Activated T-helper 2 cell treated with anti-CD3 and anti-CD28 coated beads, Interferon-gamma antibody, Interleukin-2, Interleukin-4, amounts not matched to agents 10 μg/mL and 5 μg/mL and 100 μg/mL, durations not matched to agents 14 hours and 24 hours and 36 hours (primary cell): ENCODE measurements around the gene MED12L. TPM values are rescaled to one million over a fixed set of nuclear protein-coding genes. Genes with fewer than 3 reads are reported as not detected.

Source experiments
- DNase-seq: peaks from one replicate; pipeline ENCODE4 v3.0.0; 2021; ENCODE audit warnings: low spot score
- H3K27ac Mint-ChIP-seq: one replicate; pipeline ENCODE4 v1.8.0; 2021; ENCODE audit warnings: mixed read lengths
- H3K27me3 Mint-ChIP-seq: one replicate; pipeline ENCODE4 v1.8.0; 2021; ENCODE audit warnings: low read depth, mixed read lengths
- H3K36me3 Mint-ChIP-seq: one replicate; pipeline ENCODE4 v1.8.0; 2021; ENCODE audit warnings: low read depth, mixed read lengths
- H3K4me1 Mint-ChIP-seq: one replicate; pipeline ENCODE4 v1.8.0; 2021; ENCODE audit warnings: low read depth, mixed read lengths
- H3K4me3 Mint-ChIP-seq: one replicate; pipeline ENCODE4 v1.8.0; 2021; ENCODE audit warnings: low read depth, mild to moderate bottlenecking, moderate library complexity, mixed read lengths
- H3K9me3 Mint-ChIP-seq: one replicate; pipeline ENCODE4 v1.8.0; 2021; ENCODE audit warnings: mixed read lengths
- intact Hi-C: fragments of 100-400 bp; cut with micrococcal nuclease; formaldehyde crosslinking; loops from one replicate; pipeline ENCODE4 v1.15.1; 2023
- total RNA-seq: library from RNA; stranded (reverse); gene quantifications from 2 replicates; pipeline ENCODE4 v1.2.3, GENCODE V29; 2022

The MED12L gene
- total RNA-seq, 1 donor from 2014 or later = 8.7 TPM

DNA sequence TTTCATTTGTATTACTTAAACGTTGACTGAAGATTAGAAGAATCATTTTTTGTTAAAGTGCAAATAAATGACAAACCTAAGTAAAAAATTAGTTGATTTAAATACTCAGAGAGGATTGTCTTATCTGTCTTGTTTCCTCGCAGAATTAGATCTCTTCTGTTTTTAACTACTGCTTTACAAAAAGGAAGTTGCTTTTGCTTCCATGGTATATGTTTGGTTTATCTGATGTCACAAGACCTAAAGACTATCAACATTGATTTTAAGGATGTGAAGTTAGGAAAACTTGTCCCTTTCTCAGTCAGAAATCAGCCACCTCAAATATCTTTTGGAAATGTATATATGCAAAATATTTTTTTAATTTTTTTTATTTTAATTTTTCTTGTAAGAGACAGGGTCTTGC, 88.9 kb downstream of the MED12L start:
- Mint-ChIP-seq H3K4me1 (peaks cover 41% of the 10 kb centered on the region), H3K36me3 (no peaks in the 10 kb centered on the region), H3K4me3 (no peak overlapping the region), H3K27me3 (no peaks in the 10 kb centered on the region), H3K27ac (no peak overlapping the region), H3K9me3 (no peaks in the 10 kb centered on the region)
- intact Hi-C loops = no loop called here
- no peak for DNase-seq

DNA sequence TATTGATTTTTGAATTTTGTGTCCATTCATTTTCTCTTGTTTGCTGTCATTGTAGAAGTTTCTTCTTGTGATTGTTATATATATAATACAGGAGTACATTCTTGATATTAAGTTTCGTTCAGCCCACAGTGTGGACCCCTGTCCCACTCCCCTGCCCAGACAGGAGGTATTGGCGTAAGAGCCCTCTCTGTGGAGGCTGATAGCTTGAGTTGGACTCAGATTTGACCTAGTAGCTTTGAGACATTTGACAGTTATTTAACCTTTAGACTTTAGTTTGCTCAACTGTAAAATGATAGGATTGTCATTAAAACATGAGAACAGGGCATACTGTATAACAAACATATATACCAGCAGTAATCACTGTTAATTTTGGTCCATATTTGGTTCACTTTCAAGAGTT, 90.5 kb downstream of the MED12L start:
- Mint-ChIP-seq H3K4me1 (peaks cover 30% of the 10 kb centered on the region), H3K27ac (no peak overlapping the region), H3K9me3 (no peaks in the 10 kb centered on the region), H3K4me3 (no peak overlapping the region), H3K36me3 (no peaks in the 10 kb centered on the region), H3K27me3 (no peaks in the 10 kb centered on the region)
- intact Hi-C loops = no loop called here
- no peak for DNase-seq

DNA sequence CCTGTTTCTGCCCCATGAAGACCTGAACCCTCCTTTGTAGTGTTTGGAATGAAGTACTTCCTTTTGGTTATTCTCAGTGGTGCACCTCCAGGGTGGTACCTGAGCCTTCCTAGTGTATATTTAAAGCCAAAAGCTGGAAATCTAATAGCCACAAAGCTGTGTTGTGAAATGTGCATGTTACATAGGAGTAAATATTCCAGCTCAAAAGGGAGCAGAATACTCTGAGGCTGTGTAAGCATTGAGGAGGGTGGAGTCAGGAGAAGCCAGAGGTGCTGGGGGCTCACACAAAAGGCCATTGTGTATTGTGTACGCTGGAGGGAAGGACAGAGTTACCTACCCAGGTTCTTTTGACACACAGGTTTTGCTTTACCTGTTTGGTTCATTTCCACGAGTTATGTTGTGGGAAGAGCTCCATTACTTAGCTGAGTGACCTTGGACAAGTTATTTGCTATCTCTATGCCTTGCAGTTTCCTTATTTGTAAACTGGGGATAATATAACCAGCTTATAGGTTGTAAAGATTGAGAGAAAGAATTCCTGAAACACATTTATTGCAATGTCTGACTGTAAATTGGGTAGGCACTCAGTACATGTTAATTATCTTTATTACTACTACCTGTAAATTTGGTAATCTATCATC, 92.9 kb downstream of the MED12L start:
- Mint-ChIP-seq H3K4me3 (no peak overlapping the region), H3K4me1 (peaks cover 23% of the 10 kb centered on the region), H3K27ac (no peak overlapping the region)

DNA sequence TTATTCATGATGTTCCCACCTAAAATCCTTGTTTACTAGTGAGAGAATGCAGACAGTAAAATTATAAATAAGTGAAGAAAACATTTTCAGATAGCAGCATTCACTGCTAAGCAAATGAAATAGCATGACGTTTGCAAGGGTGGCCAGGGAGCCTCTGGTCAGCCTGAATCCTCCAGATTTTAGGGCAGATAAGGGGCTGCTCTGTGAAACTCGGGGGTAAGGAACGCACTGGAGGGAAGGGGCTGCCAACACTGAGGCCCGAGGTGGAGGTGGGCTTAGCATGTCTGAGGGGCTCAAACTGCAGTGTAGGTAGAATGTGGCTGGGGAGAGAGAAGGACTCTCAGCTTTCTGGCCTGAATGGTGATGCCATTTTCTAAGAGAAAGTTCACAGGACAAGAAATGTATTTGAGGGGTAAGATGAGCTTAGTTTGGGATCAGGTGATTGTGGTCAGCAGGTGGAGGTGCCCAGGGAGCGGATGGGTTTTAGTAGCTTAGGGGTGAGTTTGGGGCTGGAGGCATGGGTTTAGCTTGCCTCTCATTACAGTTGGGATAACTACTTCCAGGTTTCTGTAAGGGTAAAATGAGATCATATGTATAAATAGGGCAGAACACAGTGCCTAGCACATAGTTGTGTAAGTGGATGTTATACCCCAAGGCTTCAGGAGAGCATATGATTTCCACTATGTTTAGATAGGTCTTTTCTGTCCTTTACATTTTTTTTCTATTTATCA, 97.0 kb downstream of the MED12L start:
- no peaks in the 10 kb centered on the region for H3K27me3 Mint-ChIP-seq
- H3K9me3 Mint-ChIP-seq = no peaks in the 10 kb centered on the region
- H3K27ac Mint-ChIP-seq = peak overlapping the region; percentile 4
- H3K36me3 Mint-ChIP-seq = peaks cover 3% of the 10 kb centered on the region
- intact Hi-C loops = loop anchor here (1.0 kb wide), 1 partner anchor 11 kb away; no protein-coding TSS in a partner anchor
- no peak for DNase-seq
- no peak overlapping the region for H3K4me3 Mint-ChIP-seq
- H3K4me1 Mint-ChIP-seq = peaks cover 41% of the 10 kb centered on the region

More for the DNA sequence above, 92.9 kb downstream of the MED12L start:
- DNase-seq = no peak
- Mint-ChIP-seq H3K36me3 (no peaks in the 10 kb centered on the region), H3K27me3 (no peaks in the 10 kb centered on the region), H3K9me3 (no peaks in the 10 kb centered on the region)
- intact Hi-C loops = no loop called here

DNA sequence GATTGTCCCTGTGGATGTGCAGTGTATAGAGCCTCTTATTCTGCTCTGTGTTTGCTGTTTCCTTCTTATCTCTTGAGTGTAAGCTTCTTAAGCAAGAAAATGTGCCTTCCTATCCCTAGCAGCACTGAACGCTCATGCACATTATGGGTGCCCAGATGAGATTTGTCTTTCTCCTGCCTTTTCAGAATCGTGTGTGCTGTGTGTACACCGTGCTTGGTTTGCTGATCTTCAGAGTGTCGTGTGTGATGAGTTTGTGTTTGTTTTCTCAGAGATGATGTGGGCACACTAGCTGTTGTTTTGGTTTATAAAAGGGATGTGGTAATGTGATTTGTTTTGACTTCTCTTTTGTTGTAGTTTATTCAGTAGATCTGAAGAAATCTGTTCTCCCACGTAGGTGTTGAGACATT, 97.8 kb downstream of the MED12L start:
- H3K4me1 Mint-ChIP-seq = peaks cover 41% of the 10 kb centered on the region
- DNase-seq = no peak

DNA sequence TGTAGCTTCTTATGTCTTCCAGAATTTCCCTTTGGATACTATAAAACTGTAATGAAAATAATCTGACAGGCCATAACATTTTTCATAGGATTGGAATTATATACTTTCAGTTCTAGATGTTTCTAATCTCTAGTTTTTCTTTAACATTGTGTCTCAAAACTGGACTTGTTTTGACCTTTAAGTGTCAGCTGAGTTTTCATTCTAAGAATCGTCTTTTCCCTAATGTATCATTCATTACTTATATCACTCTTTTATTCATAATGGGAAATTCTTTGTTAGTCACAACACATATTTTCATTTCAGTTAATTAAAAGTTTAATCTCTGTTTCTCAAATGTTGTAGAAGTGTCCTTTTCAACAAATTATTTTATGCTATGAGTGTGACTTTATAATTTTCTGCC, 105.6 kb downstream of the MED12L start:
- Mint-ChIP-seq H3K27me3 (no peaks in the 10 kb centered on the region), H3K4me3 (peak overlapping the region; percentile 65), H3K9me3 (peaks cover 22% of the 10 kb centered on the region), H3K36me3 (peaks cover 54% of the 10 kb centered on the region), H3K4me1 (peaks cover 48% of the 10 kb centered on the region), H3K27ac (peak overlapping the region; percentile 97)
- intact Hi-C loops = loop anchor here (1.0 to 5.0 kb wide), 3 partner anchors 8 to 36 kb away; partner anchors contain the start of gene GPR171
- DNase-seq = no peak

More for the DNA sequence above, 97.8 kb downstream of the MED12L start:
- Mint-ChIP-seq H3K9me3 (no peaks in the 10 kb centered on the region), H3K36me3 (peaks cover 3% of the 10 kb centered on the region), H3K27ac (peak overlapping the region; percentile 73), H3K4me3 (peak overlapping the region; percentile 57), H3K27me3 (no peaks in the 10 kb centered on the region)
- intact Hi-C loops = loop anchor here (1.0 kb wide), 1 partner anchor 12 kb away; no protein-coding TSS in a partner anchor

DNA sequence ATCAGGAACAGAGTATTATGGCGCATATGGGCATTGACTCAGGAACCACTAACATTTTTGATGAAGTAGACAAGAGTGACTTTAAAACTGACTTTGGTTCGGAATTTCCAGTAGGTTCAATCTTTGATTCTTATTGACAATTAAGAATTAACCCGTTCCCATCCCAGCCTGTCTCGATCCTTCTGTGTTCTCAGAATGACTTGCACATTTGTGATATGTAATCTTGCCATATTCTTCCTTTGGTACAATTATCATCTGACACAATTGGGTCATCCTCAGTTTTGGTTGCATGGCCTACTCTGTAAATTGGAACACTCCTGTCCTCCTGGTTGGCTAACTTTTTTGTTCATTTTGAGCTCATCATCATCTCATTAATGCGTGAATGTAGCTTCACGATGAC, 107.1 kb downstream of the MED12L start:
- Mint-ChIP-seq H3K4me3 (no peak overlapping the region), H3K4me1 (peaks cover 43% of the 10 kb centered on the region)

DNA sequence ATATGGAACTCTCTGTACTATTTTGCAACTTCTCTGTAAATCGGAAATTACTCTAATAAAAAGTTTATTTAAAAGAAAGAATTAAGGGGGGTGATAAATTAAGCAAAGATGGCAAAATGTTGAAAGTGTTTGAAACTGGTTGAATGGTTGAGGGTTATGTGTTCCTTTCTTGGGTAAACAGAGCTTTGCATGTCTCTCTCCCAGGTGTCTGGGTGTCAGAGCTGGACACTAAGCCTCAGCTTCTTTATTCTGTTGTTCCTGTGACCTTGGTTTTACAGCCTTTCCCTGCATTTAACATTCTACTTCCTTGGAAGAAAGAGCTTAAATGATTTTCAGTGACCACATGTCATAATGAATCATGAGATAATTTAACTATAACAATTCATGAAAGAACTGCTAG, 110.4 kb downstream of the MED12L start:
- Mint-ChIP-seq H3K27me3 (no peaks in the 10 kb centered on the region), H3K27ac (peak overlapping the region; percentile 46), H3K4me1 (peaks cover 39% of the 10 kb centered on the region), H3K4me3 (no peak overlapping the region), H3K9me3 (peaks cover 19% of the 10 kb centered on the region), H3K36me3 (peaks cover 86% of the 10 kb centered on the region)
- DNase-seq = no peak
- intact Hi-C loops = no loop called here

More for the DNA sequence above, 107.1 kb downstream of the MED12L start:
- H3K27ac Mint-ChIP-seq = peak overlapping the region; percentile 7
- intact Hi-C loops = loop anchor here (5.0 kb wide), 1 partner anchor 35 kb away; no protein-coding TSS in a partner anchor
- peaks cover 22% of the 10 kb centered on the region for H3K9me3 Mint-ChIP-seq
- DNase-seq = no peak
- H3K36me3 Mint-ChIP-seq = peaks cover 66% of the 10 kb centered on the region
- no peaks in the 10 kb centered on the region for H3K27me3 Mint-ChIP-seq

DNA sequence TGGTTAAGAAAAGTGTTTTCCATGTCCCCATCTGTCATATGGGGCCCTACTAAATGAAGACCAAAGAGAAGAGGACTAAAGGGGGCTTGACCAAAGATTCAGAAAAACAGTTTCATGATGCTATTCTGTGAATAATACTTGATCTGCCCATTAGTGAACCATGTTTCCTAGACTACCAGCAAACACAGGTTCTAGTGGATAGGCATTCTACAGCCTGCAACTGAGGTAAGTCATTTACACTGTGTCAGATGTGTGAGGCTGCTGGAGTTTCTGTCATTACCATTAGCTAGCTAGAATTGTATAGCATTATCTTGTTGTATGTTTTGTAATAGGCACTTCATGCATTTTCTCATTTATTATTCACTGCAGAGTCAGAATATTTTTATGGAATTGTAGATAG, 111.0 kb downstream of the MED12L start:
- Mint-ChIP-seq H3K4me1 (peaks cover 33% of the 10 kb centered on the region), H3K27ac (peak overlapping the region; percentile 46), H3K4me3 (peak overlapping the region; percentile 2), H3K9me3 (peaks cover 13% of the 10 kb centered on the region), H3K27me3 (no peaks in the 10 kb centered on the region), H3K36me3 (peaks cover 86% of the 10 kb centered on the region)
- intact Hi-C loops = no loop called here
- DNase-seq = no peak

DNA sequence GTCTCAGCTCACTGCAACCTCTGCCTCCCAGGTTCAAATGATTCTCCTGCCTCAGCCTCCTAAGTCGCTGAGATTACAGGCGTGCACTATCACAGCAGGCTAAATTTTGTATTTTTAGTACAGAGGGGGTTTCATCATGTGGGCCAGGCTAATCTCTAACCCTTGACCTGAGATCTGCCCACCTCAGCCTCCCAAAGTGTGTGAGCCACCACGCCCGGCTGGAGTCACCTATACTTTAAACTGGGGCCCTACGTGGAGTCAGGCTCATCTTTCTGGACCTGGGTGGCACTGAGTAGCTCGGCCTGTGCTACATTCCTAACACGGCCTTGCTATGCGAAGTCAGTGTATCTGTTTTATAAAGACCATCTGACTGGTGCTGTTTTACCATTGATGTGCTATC, 111.8 kb downstream of the MED12L start:
- H3K4me1 Mint-ChIP-seq = peaks cover 32% of the 10 kb centered on the region
- intact Hi-C loops = no loop called here
- H3K27me3 Mint-ChIP-seq = no peaks in the 10 kb centered on the region
- no peak for DNase-seq
- peak overlapping the region; percentile 28 for H3K27ac Mint-ChIP-seq
- no peak overlapping the region for H3K4me3 Mint-ChIP-seq
- H3K9me3 Mint-ChIP-seq = peaks cover 13% of the 10 kb centered on the region
- H3K36me3 Mint-ChIP-seq = peaks cover 91% of the 10 kb centered on the region

DNA sequence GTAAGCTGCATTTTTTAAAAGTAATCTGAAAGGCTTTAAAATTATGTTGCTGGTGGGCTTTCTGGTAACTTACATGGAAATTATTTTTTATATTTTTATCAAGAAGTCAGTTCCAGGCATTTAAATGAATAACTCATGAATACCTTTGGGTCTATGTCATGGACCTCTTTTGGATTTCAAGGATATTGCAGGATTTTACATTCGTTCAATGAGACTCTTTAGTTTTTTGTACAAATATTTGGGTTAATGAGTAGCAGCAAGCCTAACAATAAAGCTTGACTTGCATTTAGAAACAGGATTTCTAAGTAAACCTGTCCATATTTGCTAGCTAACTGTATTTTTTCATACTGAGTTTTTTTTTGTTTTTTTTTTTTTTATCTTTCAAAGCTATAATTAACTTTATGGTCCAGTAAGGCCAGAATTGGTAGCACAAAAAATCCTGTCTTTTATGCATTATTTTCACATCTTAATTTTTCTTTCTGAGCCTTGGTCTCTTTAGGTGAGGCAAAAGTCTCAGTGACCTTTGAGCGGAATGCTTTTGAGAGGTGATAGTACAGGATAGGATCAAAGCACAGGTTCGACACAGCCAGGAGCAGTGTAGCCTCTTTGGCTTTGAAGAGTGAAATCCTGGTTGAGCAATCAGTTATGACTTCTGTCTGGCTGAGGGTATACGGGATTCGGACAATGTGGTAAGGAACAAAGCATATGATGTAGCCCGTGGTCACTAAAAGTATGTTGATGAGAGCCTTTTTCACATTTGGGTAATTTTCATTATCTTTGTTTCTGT, 112.7 kb downstream of the MED12L start:
- peaks cover 90% of the 10 kb centered on the region for H3K36me3 Mint-ChIP-seq
- intact Hi-C loops = loop anchor here (2.0 kb wide), 1 partner anchor 459 kb away; no protein-coding TSS in a partner anchor
- DNase-seq = no peak
- no peaks in the 10 kb centered on the region for H3K27me3 Mint-ChIP-seq
- H3K9me3 Mint-ChIP-seq = peaks cover 6% of the 10 kb centered on the region
- H3K4me3 Mint-ChIP-seq = peak overlapping the region; percentile 91
- H3K27ac Mint-ChIP-seq = peak overlapping the region; percentile 95
- H3K4me1 Mint-ChIP-seq = peaks cover 27% of the 10 kb centered on the region

DNA sequence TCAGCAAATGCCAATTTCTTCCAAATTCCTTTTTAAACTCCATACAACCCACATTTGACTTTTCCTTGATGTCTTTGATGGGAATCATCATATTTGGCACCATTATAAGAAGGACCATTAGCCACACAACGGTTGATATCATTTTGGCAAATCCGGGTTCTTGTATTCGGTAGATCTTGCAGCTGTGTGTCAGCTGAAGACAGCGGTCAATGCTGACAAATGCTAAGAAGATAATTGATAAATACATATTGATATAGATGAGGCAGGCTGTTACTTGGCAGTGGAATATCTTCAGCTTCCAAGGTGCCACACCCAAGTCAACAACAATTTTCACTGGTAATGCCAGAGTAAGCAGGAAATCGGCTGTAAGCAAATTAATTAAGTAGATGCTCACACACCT, 113.4 kb downstream of the MED12L start:
- Mint-ChIP-seq H3K9me3 (peaks cover 4% of the 10 kb centered on the region), H3K27me3 (no peaks in the 10 kb centered on the region), H3K4me3 (peak overlapping the region; percentile 91), H3K36me3 (peaks cover 85% of the 10 kb centered on the region), H3K4me1 (peaks cover 26% of the 10 kb centered on the region), H3K27ac (peak overlapping the region; percentile 95)
- intact Hi-C loops = loop anchor here (1.0 to 2.0 kb wide), 3 partner anchors 8 to 460 kb away; no protein-coding TSS in a partner anchor
- no peak for DNase-seq
